GM12873 (cell line): ENCODE results near the gene PNLIPRP3.
A peak's percentile ranks its signal among the peaks of the same experiment; 100 is the strongest.

ENCODE experiments used
- TF ChIP-seq, protein P1 (sequence below): IDR thresholded peaks from 2 replicates; pipeline ENCODE4 v1.5.1; 2012; ENCODE audit warnings: low read depth, mild to moderate bottlenecking, moderate library complexity, low read length, control low read depth; ENCODE audit not compliant: insufficient read depth; ENCODE audit errors: missing control alignments

Gene PNLIPRP3

DNA sequence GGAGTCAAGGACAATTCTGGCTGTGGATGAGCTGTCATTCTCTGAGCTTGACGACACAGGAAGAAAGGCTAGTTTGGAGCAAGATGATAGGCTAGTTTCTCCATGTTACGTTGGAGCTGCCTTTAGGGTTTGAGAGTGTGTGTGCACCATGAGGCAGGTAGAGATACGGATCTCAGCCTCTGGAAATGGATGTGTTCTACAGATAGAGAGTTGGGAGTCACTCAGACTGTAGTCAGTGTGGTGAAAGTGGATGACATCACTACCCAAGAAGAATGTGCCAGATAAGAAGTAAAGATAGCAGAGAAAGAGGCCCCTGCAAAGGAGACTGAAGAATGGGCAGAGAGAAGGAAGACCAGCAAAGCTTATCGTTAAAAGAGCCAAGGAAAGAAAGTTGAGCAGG lies 42.4 kb downstream of the PNLIPRP3 start:
- TF ChIP-seq, protein P1, sequence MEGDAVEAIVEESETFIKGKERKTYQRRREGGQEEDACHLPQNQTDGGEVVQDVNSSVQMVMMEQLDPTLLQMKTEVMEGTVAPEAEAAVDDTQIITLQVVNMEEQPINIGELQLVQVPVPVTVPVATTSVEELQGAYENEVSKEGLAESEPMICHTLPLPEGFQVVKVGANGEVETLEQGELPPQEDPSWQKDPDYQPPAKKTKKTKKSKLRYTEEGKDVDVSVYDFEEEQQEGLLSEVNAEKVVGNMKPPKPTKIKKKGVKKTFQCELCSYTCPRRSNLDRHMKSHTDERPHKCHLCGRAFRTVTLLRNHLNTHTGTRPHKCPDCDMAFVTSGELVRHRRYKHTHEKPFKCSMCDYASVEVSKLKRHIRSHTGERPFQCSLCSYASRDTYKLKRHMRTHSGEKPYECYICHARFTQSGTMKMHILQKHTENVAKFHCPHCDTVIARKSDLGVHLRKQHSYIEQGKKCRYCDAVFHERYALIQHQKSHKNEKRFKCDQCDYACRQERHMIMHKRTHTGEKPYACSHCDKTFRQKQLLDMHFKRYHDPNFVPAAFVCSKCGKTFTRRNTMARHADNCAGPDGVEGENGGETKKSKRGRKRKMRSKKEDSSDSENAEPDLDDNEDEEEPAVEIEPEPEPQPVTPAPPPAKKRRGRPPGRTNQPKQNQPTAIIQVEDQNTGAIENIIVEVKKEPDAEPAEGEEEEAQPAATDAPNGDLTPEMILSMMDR: no peak

- TF ChIP-seq, protein P1: peak; percentile 35
These were observed 43.2 kb downstream of the PNLIPRP3 start for GRCh38 chr10:116470768-116471415.

DNA sequence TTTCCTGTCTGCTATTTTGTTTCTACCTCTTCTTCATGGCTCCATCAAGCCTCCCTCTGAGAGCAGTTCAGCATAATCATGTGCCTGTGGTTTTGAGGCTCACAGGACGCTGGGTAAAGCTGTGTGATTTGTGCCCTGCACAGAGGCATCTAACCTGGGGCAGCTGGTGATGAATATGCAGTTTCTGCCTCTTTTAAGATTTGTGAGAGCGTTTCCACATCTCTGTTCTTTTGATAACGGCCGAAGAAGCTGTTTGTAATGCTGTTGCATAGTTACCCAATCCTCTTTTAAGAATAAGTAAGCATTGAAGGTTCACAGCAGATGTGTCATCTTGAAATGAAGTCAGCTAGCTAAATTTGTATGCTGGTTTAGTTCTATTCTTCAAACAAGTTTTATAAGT lies 45.2 kb downstream of the PNLIPRP3 start:
- TF ChIP-seq, protein P1: no peak

GRCh38 chr10:116475866-116476265 lies 48.2 kb downstream of the PNLIPRP3 start:
- TF ChIP-seq, protein P1: no peak

DNA sequence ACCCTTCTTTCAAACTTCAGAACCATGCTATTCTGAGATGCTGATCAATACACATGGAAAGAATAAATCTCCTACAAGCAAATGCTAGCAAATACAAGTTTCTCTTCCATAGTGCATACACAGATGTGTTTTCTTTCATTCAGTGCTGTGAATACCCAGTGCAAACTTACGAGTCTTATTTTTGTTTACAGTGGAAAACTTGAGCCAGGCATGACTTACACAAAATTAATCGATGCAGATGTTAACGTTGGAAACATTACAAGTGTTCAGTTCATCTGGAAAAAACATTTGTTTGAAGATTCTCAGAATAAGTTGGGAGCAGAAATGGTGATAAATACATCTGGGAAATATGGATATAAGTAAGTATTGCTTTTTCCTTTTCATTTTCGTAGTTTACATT lies 48.8 kb downstream of the PNLIPRP3 start:
- TF ChIP-seq, protein P1: no peak

DNA sequence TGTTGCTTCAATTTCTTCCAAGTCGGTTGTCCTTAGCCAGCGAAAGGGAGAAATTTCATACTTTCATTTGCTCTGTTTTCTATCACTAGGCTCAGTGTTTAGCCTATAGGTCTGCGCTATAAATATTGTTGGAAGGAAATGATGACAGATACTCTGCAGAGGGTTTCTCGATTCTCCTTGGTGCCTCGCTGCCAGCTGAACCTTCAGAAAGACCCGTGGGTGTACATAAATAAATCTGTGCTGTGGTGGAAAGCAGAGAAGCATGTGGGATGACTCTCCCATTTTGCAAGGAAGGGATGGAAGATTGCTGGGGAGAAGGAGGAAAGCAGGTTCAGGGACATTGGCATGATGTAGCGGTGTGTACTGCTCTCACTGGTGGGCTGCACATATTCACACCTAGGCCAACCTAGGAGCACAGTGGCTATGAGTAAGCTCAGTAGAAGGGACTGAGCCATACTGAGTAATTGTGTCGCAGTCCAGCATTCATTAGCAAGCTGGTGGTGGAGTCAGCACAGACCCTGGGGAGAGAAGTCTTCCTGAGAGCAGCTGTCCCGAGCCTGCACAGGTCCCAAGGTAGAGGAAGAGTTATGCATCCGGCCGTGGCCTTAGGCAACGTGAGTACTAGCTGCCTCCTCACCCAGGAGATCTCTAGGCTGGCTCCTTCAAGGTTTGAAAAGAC lies 50.5 kb downstream of the PNLIPRP3 start:
- TF ChIP-seq, protein P1: no peak

DNA sequence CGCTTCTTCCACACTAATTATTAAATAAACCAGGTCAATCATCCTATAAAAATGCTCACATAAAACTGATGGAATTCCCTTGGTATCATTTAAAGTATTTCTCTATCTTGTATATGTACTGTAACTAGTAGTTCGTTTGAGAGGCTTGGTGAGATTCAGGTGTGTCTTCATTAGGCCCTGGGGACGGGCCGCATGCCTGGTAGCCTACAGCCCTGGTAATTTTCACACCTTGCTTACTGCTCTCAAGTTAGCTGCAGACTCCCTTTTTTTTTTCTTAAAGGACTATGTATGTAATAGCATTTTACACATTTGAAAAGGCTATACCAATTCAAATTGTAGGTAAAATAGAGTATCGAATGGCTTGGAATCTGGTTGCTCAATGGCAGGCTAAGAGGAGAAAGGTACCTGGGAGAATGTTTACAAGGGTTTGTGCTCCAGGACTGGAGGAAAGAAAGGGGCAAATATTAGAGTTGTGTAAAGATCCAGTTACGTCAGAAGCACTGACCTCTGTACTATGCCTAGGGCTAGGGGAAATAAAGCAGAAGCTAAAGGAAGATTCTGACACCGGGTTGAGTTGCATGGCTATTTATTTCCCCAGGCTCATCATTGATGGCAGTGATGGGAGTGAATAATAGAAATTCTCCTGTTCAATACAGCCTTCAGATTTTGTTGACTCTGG lies 59.3 kb downstream of the PNLIPRP3 start:
- TF ChIP-seq, protein P1: no peak
